ENCODE measurements around the gene DERL3.

Gene DERL3

DNA sequence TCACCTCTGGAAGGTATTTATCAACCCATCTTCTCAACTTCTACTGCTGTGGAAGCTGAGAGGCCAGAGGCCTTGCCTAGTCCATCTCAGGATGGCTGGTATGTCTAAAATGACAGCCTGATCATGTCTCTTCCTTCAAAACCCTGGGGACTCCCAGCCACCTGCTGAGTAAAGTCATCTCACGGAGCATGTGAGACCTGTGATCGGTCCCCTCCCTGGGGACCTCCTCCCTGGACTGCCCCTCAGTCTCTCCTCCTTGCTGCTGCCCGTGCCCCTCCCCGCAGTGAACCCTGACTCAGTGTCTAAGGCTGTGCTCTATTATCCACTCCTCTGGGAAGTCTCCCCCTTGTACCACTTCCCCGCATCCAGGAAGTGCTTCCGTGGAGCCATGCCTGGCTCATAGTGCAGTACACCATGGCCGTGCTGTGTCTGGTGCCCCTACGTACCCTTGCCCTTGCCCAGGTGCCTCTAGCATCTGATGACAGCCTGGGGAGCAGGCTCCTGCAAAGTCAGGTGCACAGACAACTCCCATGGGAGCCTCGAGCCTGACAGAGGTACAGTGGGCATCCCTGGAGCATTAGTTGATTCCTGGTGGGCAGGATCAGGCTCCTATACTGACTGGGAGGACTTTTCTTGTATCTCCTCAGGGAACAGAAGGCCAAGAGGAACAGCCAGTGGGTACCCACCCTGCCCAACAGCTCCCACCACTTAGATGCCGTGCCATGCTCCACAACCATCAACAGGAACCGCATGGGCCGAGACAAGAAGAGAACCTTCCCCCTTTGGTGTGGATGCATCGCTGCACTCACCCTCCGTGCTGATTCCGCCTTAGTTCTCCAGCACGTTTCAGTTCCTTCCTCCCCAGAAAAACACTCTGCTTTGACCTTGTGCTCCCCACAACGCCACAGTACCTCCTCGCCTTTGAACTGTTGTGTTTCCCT is 38.2 kb downstream of the DERL3 start:
- DNase-seq = no peak

DNA sequence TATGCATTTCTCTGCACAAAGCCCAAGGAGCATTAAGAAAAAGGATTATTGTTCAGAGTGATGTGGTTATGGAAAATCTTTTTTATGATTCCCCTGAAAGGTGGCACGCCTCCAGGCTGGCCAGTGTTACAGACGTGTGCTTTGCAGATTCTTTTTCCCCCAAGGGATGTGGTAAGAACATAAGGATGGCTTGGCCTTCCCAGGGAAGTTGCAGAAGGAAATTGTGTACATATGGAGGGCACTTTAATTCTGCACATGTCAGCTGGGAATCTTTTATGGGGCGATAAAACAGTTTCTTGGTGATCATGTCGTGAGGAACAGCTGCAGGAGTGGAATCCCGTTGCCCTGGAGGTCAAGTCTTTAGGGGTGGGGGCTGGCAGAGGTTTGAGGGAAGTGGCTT is 42.3 kb downstream of the DERL3 start:
- DNase-seq = no peak

DNA sequence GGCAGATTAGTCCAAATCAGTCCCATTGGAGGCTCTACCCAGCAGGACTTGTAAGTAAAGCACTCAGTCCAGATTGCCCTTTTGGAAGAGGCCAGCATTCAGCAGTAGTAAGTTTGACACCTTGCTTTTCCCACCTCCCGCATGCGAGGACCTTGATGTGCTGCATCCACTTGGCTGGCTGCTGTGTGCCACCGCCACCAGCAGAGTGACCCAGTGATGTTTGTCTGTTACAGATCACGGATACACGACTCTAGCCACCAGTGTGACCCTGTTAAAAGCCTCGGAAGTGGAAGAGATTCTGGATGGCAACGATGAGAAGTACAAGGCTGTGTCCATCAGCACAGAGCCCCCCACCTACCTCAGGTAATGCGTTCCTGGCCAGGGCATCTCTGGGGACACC is 45.5 kb downstream of the DERL3 start:
- no peak for DNase-seq

DNA sequence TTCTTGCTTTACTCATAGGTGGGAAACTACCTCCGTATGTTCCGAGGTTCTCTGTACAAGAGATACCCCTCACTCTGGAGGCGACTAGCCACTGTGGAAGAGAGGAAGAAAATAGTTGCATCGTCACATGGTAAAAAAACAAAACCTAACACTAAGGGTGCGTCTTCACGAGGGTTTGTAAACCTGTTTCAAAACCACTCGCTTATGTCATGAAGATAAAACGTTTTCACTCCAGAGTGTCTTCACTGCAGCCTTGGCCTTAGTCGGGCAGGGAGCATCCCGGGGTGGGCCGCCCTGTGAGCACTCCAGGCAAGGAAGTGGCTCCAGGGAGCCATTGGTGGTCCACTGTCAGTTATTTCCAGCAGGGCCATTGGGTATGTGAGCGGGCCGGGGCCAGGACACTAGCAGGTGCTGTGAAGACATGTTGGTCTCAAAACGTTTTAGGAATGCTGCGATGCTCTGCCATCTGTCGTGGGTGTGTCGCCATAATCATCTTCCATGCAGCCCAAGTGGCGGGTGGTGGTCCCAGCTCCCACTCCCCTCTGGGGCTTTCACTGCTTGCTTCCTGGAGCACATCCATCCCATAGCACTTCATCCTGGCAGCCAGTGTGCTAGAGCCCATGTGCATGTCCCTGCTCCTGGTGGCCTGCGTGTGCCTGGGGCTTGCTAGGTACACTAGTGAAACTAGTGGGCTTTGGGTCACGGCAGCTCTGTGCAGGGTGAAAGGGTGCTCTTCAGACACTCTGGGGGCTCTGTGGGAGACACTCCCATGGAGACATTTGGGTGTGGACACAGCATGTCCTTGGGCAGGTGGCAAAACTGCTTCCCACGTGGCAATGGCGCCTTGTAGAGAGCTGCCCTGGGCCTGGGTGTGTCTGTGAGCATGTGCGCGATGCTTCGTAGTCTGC is 46.8 kb downstream of the DERL3 start:
- DNase-seq = no peak

DNA sequence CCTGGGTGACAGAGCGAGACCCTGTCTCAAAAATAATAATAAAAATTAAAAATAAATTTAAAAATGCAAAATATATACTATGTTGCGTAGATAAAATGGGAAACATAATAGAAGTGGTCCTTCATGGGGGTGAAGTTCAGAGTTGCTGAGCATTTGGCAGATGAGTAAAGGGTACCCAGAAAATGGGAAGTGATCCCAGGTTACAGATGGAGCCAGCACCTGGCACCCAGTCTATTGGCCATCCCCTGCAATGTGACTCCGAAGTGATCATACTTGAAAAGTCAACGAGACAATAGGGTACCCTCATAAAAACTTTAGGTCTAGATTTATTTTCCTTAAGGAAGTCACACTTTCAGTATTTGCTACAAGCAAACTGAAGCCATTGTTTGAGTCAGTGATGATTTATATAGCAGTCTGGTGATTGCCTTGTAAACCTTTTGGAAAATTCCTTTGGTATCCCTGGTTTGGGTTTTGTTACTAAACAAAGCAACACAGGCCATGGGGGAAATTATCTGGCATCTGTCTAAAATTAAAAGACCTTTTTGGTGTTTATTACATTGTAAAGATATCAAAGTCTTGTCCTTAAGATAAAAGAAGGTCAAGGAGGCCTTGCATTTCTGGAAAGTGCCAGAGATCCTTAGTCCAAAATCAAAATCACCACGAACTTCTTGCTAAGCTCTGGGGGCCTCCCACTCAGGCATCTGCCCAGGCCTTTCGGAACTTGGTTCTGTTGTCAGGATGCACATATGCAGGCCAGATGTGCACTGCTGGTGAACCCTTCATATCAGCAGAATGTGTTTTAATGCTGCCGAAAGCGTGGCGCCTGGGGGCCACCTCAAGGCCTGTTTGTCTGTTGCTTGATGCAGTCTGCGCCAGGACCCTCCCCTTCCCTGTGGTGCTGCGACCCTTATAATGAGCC is 47.7 kb downstream of the DERL3 start:
- no peak for DNase-seq

DNA sequence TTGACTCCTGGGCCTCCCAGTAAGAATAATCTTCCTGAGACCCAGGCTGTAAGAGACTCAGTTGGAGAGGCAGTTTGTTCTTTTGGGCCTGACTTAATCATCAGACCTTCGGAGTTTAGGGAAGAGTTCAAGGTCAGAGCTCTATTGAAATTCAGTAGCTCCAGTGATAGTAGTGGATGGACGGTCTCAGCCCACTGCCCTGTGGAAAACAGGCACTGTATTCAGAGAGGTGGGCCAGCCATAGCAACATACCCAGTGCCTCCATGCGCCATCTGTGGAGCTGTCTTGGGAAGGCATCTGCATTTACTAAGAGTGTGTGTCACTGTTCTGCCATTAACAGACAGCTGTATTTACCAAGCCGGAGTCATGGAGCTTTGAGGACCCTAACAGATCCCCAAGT is 49.2 kb downstream of the DERL3 start:
- DNase-seq = no peak

DNA sequence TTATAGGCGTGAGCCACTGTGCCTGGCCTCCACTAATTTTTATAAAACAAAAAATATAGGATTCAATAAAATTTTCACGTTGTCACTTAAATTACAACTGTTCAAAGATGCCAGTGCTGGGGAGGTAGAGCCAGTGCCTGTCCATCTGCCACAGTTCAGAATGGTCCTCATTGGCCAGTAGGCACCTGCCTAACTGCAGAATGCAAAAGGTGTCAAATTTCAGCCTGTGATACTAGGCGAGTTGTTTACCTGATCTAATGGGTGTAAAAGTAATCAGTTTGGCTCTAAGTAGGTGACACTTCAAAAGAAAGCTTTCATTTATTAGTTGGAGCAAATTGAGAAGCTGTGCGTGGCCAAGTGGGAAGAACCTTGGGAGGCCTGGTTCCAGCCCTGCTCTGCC is 49.7 kb downstream of the DERL3 start:
- no peak for DNase-seq

DNA sequence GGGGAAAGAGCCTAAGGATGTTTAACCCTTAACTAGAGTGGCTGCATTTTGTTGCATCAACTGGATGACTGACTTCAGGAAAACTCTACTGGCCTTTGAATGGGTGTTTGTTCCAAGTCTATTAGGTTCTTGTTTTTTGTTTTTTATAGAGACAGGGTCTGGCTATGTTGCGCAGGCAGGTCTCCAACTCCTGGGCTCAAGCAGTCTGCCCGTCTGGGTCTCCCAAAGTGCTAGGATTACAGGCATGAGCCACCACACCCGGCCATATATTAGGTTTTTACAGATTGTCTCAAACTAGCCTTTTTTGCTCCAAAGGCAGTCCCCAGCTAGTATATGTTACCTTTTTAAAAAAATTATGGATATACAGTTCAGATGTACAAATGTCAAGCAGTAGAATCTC is 50.9 kb downstream of the DERL3 start:
- DNase-seq = no peak

DNA sequence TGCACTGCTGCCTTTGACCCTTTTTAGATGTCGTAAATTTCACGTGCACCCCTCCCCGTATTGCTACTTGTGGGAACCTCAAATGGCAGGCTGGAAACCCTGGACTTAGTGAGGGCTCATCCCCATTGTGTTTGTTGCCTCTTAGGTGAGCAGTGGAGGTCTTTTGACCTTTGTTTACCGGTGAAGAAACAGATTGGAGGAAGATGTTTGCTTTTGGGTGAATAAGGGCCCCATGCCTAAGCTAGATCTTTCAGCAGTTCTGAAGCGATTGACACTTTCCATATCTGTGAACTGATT is 51.3 kb downstream of the DERL3 start:
- no peak for DNase-seq

DNA sequence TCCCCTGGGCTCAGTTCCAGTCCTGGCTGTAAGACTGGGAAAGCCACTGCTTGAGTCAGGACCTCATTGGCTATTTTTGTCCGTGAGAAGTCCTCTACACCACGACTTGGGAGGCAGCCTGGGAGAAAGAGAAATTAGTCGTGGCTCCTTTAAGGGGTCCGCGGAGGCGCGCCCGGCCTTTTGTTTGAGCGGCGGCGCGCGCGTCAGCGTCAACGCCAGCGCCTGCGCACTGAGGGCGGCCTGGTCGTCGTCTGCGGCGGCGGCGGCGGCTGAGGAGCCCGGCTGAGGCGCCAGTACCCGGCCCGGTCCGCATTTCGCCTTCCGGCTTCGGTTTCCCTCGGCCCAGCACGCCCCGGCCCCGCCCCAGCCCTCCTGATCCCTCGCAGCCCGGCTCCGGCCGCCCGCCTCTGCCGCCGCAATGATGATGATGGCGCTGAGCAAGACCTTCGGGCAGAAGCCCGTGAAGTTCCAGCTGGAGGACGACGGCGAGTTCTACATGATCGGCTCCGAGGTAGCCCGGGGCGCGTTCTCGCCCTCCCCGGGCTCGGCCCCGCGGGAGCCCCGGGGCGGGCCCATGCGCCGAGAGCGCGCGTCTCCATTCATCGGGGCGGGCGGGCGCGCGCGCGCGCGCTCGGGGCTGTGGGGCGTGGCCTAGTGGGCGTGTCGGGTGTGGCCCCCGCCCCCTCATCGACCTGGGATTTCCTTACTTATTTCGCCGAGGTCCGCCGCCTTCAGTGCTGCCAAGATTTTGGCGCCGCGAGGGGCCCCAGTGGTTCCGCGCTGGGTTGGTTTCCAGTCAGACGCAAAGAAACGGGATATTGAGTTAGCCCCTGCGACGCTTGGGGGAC is 51.8 kb downstream of the DERL3 start, which contains the start of gene SMARCB1:
TSS of gene SMARCB1 (plus strand) at position 215 of the 848 bp plus-strand sequence. CDS start at position 419, 204 bp downstream.
- DNase-seq = peak; percentile 71

DNA sequence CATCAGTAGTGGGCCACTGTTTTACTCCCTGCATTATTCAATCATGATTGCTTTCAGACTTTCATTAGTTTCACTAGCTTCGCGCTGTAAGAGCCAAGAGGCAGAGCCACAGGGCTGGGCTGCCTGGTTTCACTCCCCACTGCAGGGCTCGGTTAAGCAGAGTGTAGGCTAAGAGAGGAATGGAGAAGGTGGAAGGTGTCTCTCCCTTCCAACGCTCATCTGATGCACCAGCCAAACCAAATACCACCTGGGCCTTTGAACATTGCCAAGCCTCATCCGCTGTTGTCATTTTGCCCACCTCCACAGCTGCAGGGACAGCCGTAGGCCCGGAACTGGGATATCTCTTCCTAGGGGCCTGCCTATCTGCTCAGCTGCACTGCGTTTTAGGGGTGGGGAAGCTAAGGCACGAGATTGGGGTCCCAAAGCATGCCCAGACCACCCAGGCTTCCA is 52.5 kb downstream of the DERL3 start:
- DNase-seq = no peak

Data from NCI-H2227 treated with DMSO at 0.1 percent for 48 hours (cell line).